Cardiac fibroblast (primary cell): ENCODE data around the gene SLC25A36.

ENCODE experiments used
- DNase-seq, 2 donors: peaks; one replicate each; pipeline versions ENCODE4 v3.0.0 to v3.0.0-alpha.2; 2010; ENCODE audit warnings: low read depth in 2 of 2
- H3K4me3 ChIP-seq, 2 donors: replicated peaks in 1 of 2; 1 replicate in 1 of 2; 2 replicates in 1 of 2; pipeline ENCODE4 v1.5.1; 2011; ENCODE audit warnings: low read depth in 2 of 2, low read length in 2 of 2, mild to moderate bottlenecking in 2 of 2, moderate library complexity in 1 of 2
- TF ChIP-seq, protein P1 (sequence below): IDR thresholded peaks from one replicate; pipeline ENCODE4 v1.5.1; 2011; ENCODE audit warnings: low read depth, mild to moderate bottlenecking, low read length, inconsistent platforms

Gene SLC25A36

GRCh38 chr3:140904521-140904920, 37.1 kb upstream of the SLC25A36 start:
- DNase-seq = no peak
- TF ChIP-seq, protein P1, sequence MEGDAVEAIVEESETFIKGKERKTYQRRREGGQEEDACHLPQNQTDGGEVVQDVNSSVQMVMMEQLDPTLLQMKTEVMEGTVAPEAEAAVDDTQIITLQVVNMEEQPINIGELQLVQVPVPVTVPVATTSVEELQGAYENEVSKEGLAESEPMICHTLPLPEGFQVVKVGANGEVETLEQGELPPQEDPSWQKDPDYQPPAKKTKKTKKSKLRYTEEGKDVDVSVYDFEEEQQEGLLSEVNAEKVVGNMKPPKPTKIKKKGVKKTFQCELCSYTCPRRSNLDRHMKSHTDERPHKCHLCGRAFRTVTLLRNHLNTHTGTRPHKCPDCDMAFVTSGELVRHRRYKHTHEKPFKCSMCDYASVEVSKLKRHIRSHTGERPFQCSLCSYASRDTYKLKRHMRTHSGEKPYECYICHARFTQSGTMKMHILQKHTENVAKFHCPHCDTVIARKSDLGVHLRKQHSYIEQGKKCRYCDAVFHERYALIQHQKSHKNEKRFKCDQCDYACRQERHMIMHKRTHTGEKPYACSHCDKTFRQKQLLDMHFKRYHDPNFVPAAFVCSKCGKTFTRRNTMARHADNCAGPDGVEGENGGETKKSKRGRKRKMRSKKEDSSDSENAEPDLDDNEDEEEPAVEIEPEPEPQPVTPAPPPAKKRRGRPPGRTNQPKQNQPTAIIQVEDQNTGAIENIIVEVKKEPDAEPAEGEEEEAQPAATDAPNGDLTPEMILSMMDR = no peak
- H3K4me3 ChIP-seq = no peak overlapping the region

GRCh38 chr3:140905559-140905958, 36.1 kb upstream of the SLC25A36 start:
- no peak overlapping the region for H3K4me3 ChIP-seq
- DNase-seq = no peak
- TF ChIP-seq, protein P1 = no peak

DNA sequence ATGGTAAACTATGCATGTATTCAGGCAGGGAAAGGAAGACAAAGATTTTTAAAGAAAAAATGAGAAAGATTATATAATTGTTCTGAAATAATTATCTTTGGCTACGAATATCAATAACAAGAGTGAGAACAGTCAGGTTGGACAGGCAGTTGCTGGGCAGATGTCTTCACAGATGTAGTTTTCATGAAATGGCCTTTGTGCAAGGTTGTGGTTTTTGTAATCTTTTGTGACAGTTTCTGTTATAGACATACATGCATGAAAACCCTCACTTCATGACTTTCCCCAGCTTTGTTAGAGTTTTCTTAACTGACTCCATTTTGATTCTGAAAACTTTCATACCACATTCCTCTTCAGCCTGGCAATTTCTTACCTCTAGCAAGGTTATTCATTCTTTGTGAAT, 34.9 kb upstream of the SLC25A36 start:
- no peak overlapping the region for H3K4me3 ChIP-seq
- TF ChIP-seq, protein P1 = no peak
- no peak for DNase-seq

GRCh38 chr3:140910860-140911259, 30.8 kb upstream of the SLC25A36 start:
- H3K4me3 ChIP-seq = peak overlapping the region in 1 of 2 donors; percentile 25
- TF ChIP-seq, protein P1 = peak; percentile 12
- DNase-seq = peak; percentile 18 to 30

DNA sequence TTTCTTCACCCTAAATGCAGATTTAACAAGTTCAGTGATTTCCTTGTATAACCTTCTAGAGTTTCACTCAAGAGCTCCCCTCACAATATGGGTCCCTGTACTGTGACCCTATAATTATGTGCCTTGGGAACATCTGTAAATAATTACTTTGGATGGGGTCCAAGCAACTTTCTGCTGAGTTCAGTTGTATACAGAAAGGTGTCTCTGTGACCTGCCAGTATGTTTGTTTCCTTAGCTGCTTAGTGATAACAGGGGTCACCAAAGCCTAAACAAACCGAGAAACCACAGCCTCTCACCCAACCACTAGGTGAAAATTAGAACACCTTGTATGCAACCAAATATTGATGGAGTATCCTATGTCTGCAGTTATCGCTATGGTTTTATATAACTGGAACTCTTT, 29.8 kb upstream of the SLC25A36 start:
- no peak for DNase-seq
- TF ChIP-seq, protein P1 = no peak
- H3K4me3 ChIP-seq = no peak overlapping the region

DNA sequence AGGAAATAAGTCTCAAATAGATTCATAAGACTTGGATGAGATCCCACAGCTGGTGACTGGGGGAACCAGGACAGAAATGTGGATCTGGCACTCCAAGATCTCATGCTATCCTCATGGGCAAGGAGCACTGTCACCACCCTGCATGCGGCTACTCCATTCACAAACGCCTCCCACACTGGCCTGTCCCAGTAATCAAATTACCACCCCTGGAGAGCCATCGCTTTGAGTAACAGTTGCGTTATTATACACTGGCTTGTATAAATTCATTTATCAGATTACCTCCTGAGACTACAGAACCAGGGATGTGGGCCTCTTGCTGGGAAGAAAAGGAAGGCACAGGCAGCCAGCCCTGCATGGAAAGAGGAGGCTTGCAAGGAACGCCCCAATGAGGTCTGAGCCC, 27.9 kb upstream of the SLC25A36 start:
- no peak overlapping the region for H3K4me3 ChIP-seq
- TF ChIP-seq, protein P1 = no peak
- no peak for DNase-seq

GRCh38 chr3:140914384-140914945, 27.2 kb upstream of the SLC25A36 start:
- DNase-seq = peak in 1 of 2 donors; percentile 29
- no peak overlapping the region for H3K4me3 ChIP-seq
- TF ChIP-seq, protein P1 = no peak
